HG03457 (cell line): ENCODE data around the gene MRPS18B.
"Not testable (repeated sequence)": the region's sequence is repeated elsewhere in the genome, so short reads cannot be mapped to it uniquely, and the experiment has no call there.

Source experiments
- ATAC-seq: cut with Tn5 transposase; IDR thresholded peaks from one replicate; pipeline ENCODE4 v1.9.1; 2021; ENCODE audit warnings: moderate number of reproducible peaks; ENCODE audit not compliant: unreplicated experiment

The MRPS18B gene

GRCh38 chr6:30617565-30618269 lies at the start of gene MRPS18B:
Gene MRPS18B, plus strand, starts transcription at chr6:30617840. Its CDS starts 26 bp downstream, at chr6:30617866.
- ATAC-seq, result peak; percentile 53

- ATAC-seq, result no peak
Measured at GRCh38 chr6:30568245-30568644, 49.4 kb upstream of the MRPS18B start.

- ATAC-seq, result no peak
Measured at GRCh38 chr6:30570263-30570662, 47.4 kb upstream of the MRPS18B start.

- peak; percentile 21 for ATAC-seq
Measured at GRCh38 chr6:30570740-30571074, 46.9 kb upstream of the MRPS18B start.

- peak; percentile 65 for ATAC-seq
Measured at GRCh38 chr6:30571075-30571761, 46.4 kb upstream of the MRPS18B start, which contains the start of gene ABCF1. Gene ABCF1, plus strand, starts transcription at chr6:30571442. Its CDS starts 46 bp downstream, at chr6:30571488.

GRCh38 chr6:30571762-30572082 lies 45.9 kb upstream of the MRPS18B start:
- no peak for ATAC-seq

- no peak for ATAC-seq
Measured at GRCh38 chr6:30572148-30572547, 45.5 kb upstream of the MRPS18B start.

GRCh38 chr6:30573113-30573512 lies 44.5 kb upstream of the MRPS18B start:
- ATAC-seq, result no peak

- no peak for ATAC-seq
Measured at GRCh38 chr6:30578051-30578450, 39.6 kb upstream of the MRPS18B start.

- no peak for ATAC-seq
Measured at GRCh38 chr6:30583921-30584320, 33.7 kb upstream of the MRPS18B start.

- ATAC-seq, result no peak
Measured at GRCh38 chr6:30589754-30590358, 27.8 kb upstream of the MRPS18B start.

- ATAC-seq, result no peak
Measured at GRCh38 chr6:30590509-30590908, 27.1 kb upstream of the MRPS18B start.

- ATAC-seq, result no peak
Measured at GRCh38 chr6:30591008-30591407, 26.6 kb upstream of the MRPS18B start.

GRCh38 chr6:30592287-30592686 lies 25.4 kb upstream of the MRPS18B start:
- ATAC-seq, result no peak

- ATAC-seq, result not testable (repeated sequence)
Measured at GRCh38 chr6:30597315-30598144, 20.1 kb upstream of the MRPS18B start.

- no peak for ATAC-seq
Measured at GRCh38 chr6:30598912-30599624, 18.6 kb upstream of the MRPS18B start.

- no peak for ATAC-seq
Measured at GRCh38 chr6:30599625-30600324, 17.9 kb upstream of the MRPS18B start.

- no peak for ATAC-seq
Measured at GRCh38 chr6:30600451-30600961, 17.1 kb upstream of the MRPS18B start.

GRCh38 chr6:30601436-30601814 lies 16.2 kb upstream of the MRPS18B start:
- no peak for ATAC-seq
